ENCODE data around the gene RPRML.

DNA sequence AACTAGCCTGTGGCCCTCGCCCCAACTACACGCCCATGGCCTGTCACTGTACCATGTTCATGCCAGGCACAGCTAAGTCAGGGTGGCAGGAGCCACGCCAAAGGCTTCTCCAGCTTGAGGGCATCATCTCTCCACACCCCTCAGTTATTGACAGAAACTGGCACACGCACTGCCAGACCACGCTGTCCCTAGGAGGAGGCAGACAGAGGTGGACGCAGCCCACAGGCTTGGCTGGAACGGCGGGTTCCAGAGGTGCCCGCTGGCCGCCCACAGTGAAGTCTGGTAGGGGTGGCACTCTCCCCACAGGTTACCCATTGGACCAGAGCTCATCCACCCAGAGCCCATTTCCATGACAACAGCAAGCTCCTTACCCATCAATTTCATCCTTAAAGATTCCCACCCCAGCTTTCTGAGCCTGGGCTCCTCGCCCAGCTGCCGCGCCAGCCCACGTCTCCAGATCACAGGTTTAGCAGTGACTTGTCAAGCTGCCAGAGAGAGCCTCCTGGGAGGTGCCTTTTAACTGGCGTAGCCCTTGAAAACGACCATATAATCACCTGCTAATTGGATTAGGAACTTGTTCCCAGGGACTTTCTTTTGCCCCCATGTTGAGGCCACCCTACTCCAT lies 27.9 kb downstream of the RPRML start:
- TF ChIP-seq POLR2A (IDR thresholded peaks at IDR 0.05) = no peak
- TF ChIP-seq, protein P1, sequence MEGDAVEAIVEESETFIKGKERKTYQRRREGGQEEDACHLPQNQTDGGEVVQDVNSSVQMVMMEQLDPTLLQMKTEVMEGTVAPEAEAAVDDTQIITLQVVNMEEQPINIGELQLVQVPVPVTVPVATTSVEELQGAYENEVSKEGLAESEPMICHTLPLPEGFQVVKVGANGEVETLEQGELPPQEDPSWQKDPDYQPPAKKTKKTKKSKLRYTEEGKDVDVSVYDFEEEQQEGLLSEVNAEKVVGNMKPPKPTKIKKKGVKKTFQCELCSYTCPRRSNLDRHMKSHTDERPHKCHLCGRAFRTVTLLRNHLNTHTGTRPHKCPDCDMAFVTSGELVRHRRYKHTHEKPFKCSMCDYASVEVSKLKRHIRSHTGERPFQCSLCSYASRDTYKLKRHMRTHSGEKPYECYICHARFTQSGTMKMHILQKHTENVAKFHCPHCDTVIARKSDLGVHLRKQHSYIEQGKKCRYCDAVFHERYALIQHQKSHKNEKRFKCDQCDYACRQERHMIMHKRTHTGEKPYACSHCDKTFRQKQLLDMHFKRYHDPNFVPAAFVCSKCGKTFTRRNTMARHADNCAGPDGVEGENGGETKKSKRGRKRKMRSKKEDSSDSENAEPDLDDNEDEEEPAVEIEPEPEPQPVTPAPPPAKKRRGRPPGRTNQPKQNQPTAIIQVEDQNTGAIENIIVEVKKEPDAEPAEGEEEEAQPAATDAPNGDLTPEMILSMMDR (IDR thresholded peaks at IDR 0.05) = no peak
- no peak for TF ChIP-seq POLR2AphosphoS5 (IDR thresholded peaks at IDR 0.05)

Data from suprapubic skin (tissue), 4 donors.